Right lobe of liver (tissue), 6 donors: ENCODE measurements around the gene PSMG4. TPM values are rescaled to one million over a fixed set of nuclear protein-coding genes. Genes with fewer than 3 reads are reported as not detected.
A peak's percentile ranks its signal among the peaks of the same experiment; 100 is the strongest.

Experiments used
- ATAC-seq, 4 donors: fragments of 200-7000 bp; cut with Tn5 transposase; one replicate each; pipeline ENCODE4 v1.9.1; 2020; ENCODE audit warnings: mild to moderate bottlenecking in 4 of 4, moderate library complexity in 4 of 4
- DNase-seq, 3 donors: peaks; one replicate each; pipeline ENCODE4 v3.0.0-alpha.2; 2020
- H3K27ac ChIP-seq, 3 donors: fragments of 200-600 bp; one replicate each; pipeline ENCODE4 v1.8.0; 2022
- H3K27me3 ChIP-seq, 2 donors: fragments of 200-600 bp; one replicate each; pipeline ENCODE4 v1.8.0; 2022
- H3K36me3 ChIP-seq, 4 donors: fragments of 200-600 bp; sonication (generic) in 1 of 4; one replicate each; pipeline versions ENCODE4 v1.5.1 to v1.8.0; 2017 to 2022; ENCODE audit warnings: control low read depth in 1 of 4
- H3K4me1 ChIP-seq, 4 donors: fragments of 200-600 bp; sonication (generic) in 1 of 4; one replicate each; pipeline versions ENCODE4 v1.5.1 to v1.8.0; 2017 to 2022; ENCODE audit warnings: control low read depth in 1 of 4
- H3K4me3 ChIP-seq, 3 donors: fragments of 200-600 bp; one replicate each; pipeline ENCODE4 v1.8.0; 2022
- H3K9me3 ChIP-seq, 4 donors: fragments of 200-600 bp; sonication (generic) in 1 of 4; one replicate each; pipeline versions ENCODE4 v1.5.1 to v1.8.0; 2017 to 2022; ENCODE audit warnings: control low read depth in 1 of 4
- POLR2A ChIP-seq: fragments of 450-650 bp; IDR thresholded peaks from one replicate; pipeline ENCODE4 v1.6.1; 2017; ENCODE audit warnings: antibody characterized with exemption, mild to moderate bottlenecking
- WGBS: methylation state at CpG from one replicate; pipeline ENCODE4 v1.1.6; 2018; ENCODE audit warnings: low coverage, low lambda C conversion rate; ENCODE audit not compliant: insufficient coverage; ENCODE audit errors: missing lambda C conversion rate; 5-methylcytosine and 5-hydroxymethylcytosine counted together
- intact Hi-C, 2 donors: fragments of 100-400 bp; cut with DNase I; formaldehyde crosslinking; loops; one replicate each; pipeline versions ENCODE4 v1.11.2 to v1.14.1; 2022
- total RNA-seq, 6 experiments: library from RNA; depleted of rRNA in 2 of 6; stranded (reverse); fragments of >200 nt in 2 of 6; fragmentation: NEBNext Ultra II Directional in 3 of 6; extraction: Animal tissue kit (Norgen Biotek cat#: 25700) in 3 of 6; gene quantifications; one replicate each; pipeline versions ENCODE4 v1.1.0 to v1.2.4, GENCODE V29; 2016 to 2023
- TF ChIP-seq, protein P1 (sequence below), 4 donors: fragments of 200-600 bp in 3 of 4; fragments of 450-650 bp in 1 of 4; IDR thresholded peaks; one replicate each; pipeline versions ENCODE4 v1.5.1 to v1.8.0; 2016 to 2022; ENCODE audit warnings: antibody characterized with exemption in 4 of 4, mild to moderate bottlenecking in 2 of 4
- donor health status: DM: no; HTN: yes; CAD: no.
- donor health status: DM: no; HTN: no; CAD: no.
- donor health status: DM: no; HTN: no; CAD: no.
- donor health status: DM: no; HTN: yes; CAD: no.
- donor health status: DM: no; HTN: yes; CAD: no.

PSMG4 gene
- total RNA-seq, 6 experiments from 2014 or later: 9.4 to 15.4 (median 11.0) TPM

DNA sequence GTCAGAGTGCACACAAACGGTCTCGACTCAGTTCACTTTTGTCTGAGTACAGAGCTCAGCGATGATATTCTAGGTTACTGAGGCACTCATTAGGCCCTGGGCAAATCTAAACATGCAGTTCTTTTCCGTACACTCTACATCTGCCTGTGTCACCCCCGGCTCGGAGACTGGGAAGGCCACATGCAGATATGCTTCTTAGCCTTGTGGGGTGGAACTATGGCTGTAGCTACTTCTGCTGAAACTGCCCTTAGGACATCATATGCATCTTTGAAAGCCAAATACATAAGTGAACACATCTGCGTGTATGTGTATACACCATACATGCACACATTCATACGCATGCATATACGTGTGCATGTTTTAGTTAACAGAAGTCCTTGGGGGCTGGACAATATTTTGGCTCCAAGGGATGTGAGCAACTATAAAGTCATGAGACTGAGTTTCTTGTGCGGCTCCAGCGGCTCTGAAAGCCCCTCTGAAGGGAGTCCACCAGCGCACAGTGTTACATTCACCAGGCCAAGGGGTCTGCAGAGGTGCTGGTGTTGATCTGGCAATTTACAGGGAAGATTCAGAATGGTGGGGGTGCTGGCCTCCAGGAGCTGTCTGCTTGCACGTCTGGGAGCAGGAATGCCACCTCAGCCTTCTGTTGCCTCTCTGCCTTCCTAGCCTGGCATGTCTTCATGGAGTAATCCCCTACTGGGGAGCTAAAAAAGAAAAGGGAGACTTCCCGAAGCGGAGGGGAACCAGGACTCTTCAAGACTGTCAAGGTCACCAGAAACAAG, 31.6 kb downstream of the PSMG4 start:
- no peak for TF ChIP-seq POLR2A
- Histone ChIP-seq H3K36me3 (peaks cover 0 to 11% (median 0%) of the 10 kb centered on the region in 4 donors), H3K9me3 (no peaks in the 10 kb centered on the region), H3K4me3 (no peak overlapping the region), H3K27me3 (no peaks in the 10 kb centered on the region), H3K4me1 (no peaks in the 10 kb centered on the region), H3K27ac (no peak overlapping the region)
- DNase-seq (peak in 1 of 3 donors; percentile 22), ATAC-seq (no peak)
- 80% methylated on average over 7 of the region's 15 CpGs for WGBS
- intact Hi-C loops: no loop called here

DNA sequence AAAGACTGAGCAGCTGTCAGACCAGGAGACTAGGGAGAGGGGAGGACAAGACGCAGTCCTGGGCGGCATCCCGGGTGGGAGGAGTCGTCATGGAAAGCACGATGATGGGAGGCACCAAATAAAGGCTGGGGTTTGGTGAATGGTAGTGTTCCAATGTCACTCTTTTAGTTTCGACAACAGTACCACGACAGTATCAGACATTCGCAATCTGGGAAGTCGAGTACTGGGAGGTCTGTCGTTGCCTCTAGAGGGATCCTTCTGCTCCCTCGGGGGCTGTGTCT, 32.1 kb downstream of the PSMG4 start:
- Histone ChIP-seq H3K4me3 (no peak overlapping the region), H3K4me1 (peaks cover 0 to 4% (median 2%) of the 10 kb centered on the region in 4 donors), H3K36me3 (peaks cover 0 to 11% (median 0%) of the 10 kb centered on the region in 4 donors), H3K9me3 (no peaks in the 10 kb centered on the region), H3K27ac (no peak overlapping the region), H3K27me3 (no peaks in the 10 kb centered on the region)
- ATAC-seq: no peak
- TF ChIP-seq POLR2A: no peak
- TF ChIP-seq, protein P1, sequence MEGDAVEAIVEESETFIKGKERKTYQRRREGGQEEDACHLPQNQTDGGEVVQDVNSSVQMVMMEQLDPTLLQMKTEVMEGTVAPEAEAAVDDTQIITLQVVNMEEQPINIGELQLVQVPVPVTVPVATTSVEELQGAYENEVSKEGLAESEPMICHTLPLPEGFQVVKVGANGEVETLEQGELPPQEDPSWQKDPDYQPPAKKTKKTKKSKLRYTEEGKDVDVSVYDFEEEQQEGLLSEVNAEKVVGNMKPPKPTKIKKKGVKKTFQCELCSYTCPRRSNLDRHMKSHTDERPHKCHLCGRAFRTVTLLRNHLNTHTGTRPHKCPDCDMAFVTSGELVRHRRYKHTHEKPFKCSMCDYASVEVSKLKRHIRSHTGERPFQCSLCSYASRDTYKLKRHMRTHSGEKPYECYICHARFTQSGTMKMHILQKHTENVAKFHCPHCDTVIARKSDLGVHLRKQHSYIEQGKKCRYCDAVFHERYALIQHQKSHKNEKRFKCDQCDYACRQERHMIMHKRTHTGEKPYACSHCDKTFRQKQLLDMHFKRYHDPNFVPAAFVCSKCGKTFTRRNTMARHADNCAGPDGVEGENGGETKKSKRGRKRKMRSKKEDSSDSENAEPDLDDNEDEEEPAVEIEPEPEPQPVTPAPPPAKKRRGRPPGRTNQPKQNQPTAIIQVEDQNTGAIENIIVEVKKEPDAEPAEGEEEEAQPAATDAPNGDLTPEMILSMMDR (IDR thresholded peaks at IDR 0.05): no peak
- 92% methylated on average over 5 of the region's 11 CpGs for WGBS
- intact Hi-C loops: no loop called here
- peak in 1 of 3 donors; percentile 29 for DNase-seq

GRCh38 chr6:3291346-3291745, 32.6 kb downstream of the PSMG4 start:
- H3K36me3 ChIP-seq: peaks cover 0 to 10% (median 0%) of the 10 kb centered on the region in 4 donors
- no peak for TF ChIP-seq POLR2A
- TF ChIP-seq, protein P1 (IDR thresholded peaks at IDR 0.05): no peak
- 80% methylated on average over 2 of the region's 4 CpGs for WGBS
- ATAC-seq: no peak
- no peaks in the 10 kb centered on the region for H3K9me3 ChIP-seq
- H3K4me3 ChIP-seq: no peak overlapping the region
- no peak overlapping the region for H3K27ac ChIP-seq
- DNase-seq: peak in 1 of 3 donors; percentile 18
- intact Hi-C loops: no loop called here
- H3K4me1 ChIP-seq: peaks cover 0 to 8% (median 4%) of the 10 kb centered on the region in 4 donors
- H3K27me3 ChIP-seq: no peaks in the 10 kb centered on the region

- Histone ChIP-seq H3K9me3 (no peaks in the 10 kb centered on the region), H3K4me3 (no peak overlapping the region), H3K27me3 (no peaks in the 10 kb centered on the region), H3K27ac (no peak overlapping the region), H3K36me3 (peaks cover 0 to 8% (median 0%) of the 10 kb centered on the region in 4 donors), H3K4me1 (peaks cover 0 to 12% (median 4%) of the 10 kb centered on the region in 4 donors)
- ATAC-seq (peak in 3 of 4 donors; percentile 8 to 52 (median 50)), DNase-seq (peak in 1 of 3 donors; percentile 30)
- 82% methylated on average over 7 of the region's 7 CpGs for WGBS
- intact Hi-C loops: no loop called here
- no peak for TF ChIP-seq POLR2A
- TF ChIP-seq, protein P1 (IDR thresholded peaks at IDR 0.05): no peak
These were observed 33.2 kb downstream of the PSMG4 start for GRCh38 chr6:3291987-3292386.

- WGBS: 87% methylated on average over 11 of the region's 32 CpGs
- H3K36me3 ChIP-seq: peaks cover 0 to 4% (median 0%) of the 10 kb centered on the region in 4 donors
- H3K9me3 ChIP-seq: no peaks in the 10 kb centered on the region
- intact Hi-C loops: no loop called here
- TF ChIP-seq, protein P1 (IDR thresholded peaks at IDR 0.05): no peak
- no peak for TF ChIP-seq POLR2A
- H3K27me3 ChIP-seq: no peaks in the 10 kb centered on the region
- H3K4me3 ChIP-seq: no peak overlapping the region
- peaks cover 0 to 12% (median 4%) of the 10 kb centered on the region in 4 donors for H3K4me1 ChIP-seq
- no peak overlapping the region for H3K27ac ChIP-seq
- ATAC-seq: no peak
- DNase-seq: peak in 1 of 3 donors; percentile 34
These were observed 33.9 kb downstream of the PSMG4 start for GRCh38 chr6:3292431-3293197.
